GM21423 (cell line): ENCODE data around the gene ARHGAP24.
"Not testable (repeated sequence)": the region's sequence is repeated elsewhere in the genome, so short reads cannot be mapped to it uniquely, and the experiment has no call there.

Experiments used
- ATAC-seq: cut with Tn5 transposase; IDR thresholded peaks from one replicate; pipeline ENCODE4 v1.9.1; 2021; ENCODE audit warnings: mild to moderate bottlenecking, moderate library complexity; ENCODE audit not compliant: unreplicated experiment

Gene ARHGAP24

GRCh38 chr4:85836588-85837438, 361.9 kb downstream of the ARHGAP24 start:
- no peak for ATAC-seq

- ATAC-seq = no peak
Measured at GRCh38 chr4:85837439-85837733, 362.4 kb downstream of the ARHGAP24 start.

GRCh38 chr4:85839981-85840451, 365.1 kb downstream of the ARHGAP24 start:
- ATAC-seq = not testable (repeated sequence)

DNA sequence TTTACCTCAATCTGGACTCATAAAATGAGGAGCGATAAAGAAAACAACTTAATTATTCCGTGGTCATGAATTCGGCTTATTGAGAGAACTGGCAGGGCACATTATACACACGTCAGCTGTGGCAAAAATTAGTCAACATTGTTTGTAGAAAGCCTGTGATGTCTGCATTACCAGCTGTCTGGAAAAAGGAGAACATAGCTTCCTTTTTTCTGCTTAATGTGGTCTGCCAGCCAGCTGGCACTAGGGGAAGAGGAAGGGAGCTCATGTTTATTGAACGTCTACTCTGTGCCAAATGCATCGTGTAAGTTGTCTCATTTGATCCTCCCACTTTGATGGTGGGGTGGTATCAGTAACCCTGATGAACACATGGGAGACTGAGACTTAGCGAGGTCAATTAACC, 367.6 kb downstream of the ARHGAP24 start:
- no peak for ATAC-seq

DNA sequence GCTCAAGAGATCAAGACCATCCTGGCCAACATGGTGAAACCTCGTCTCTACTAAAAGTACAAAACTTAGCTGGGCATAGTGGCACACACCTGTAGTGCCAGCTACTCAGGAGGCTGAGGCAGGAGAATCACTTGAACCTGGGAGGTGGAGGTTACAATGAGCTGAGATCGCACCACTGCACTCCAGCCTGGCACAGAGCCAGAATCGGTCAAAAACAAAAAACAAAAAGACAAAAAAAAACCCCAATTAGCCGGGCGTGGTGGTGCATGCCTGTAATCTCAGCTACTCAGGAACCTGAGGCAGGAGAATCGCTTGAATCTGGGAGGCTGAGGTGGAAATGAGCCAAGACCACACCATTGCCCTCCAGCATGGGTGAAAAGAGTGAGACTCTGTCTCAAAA, 378.8 kb downstream of the ARHGAP24 start:
- ATAC-seq = not testable (repeated sequence)

DNA sequence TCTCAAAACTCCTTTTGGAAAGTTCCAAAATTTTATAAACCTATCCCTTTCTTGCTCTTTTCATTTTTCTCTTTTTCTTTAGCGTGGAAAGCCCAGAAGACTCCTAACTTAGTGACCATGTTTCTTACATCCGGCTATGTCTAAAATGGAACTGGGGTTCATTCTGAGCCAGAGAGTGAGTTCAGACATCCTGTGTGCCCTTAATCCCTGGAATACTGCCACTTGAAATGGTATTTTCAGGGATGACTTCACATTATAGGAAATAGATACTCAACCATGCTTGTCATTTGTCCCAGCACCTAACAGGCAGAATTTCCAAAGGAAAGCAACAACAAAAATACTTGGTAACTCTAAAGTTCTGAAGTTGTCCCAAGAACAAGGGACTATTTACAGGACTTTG, 379.6 kb downstream of the ARHGAP24 start:
- ATAC-seq = no peak

- ATAC-seq = no peak
Measured at GRCh38 chr4:85860066-85860740, 385.3 kb downstream of the ARHGAP24 start.

DNA sequence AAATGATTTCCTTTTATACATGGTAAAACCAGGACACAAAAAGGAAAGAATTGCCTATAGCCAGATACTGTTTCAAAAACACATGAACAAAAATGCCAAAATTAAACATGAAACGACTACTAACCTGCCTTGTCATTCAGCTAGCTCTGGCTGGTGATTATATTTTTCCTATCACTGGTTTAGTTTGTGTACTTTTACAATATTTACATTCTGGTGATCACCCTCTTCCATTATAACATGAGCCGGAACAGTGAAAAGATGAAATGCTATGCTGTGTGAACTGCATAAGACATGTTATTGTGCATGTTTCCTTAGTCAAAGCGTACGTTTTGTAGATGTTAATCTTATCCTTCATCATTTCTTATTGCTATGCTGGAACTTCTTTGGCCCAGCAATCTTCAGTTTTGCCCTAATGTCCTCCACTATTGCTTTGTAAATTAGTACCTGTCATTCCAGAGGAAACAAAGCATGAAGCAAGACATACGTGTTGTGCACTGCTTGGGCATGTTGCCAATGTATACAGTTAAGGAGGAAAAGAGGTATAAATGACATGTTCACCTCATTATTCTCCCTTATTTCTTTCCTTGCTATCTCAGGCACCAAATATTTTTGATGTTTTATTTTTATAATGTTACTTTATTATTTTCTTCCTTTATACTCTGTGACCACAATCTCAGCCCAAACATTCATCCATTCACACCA, 386.3 kb downstream of the ARHGAP24 start:
- no peak for ATAC-seq

- no peak for ATAC-seq
Measured at GRCh38 chr4:85862896-85863295, 387.9 kb downstream of the ARHGAP24 start.

GRCh38 chr4:85864259-85865205, 389.6 kb downstream of the ARHGAP24 start:
- ATAC-seq = no peak

GRCh38 chr4:85865256-85865655, 390.3 kb downstream of the ARHGAP24 start:
- no peak for ATAC-seq

DNA sequence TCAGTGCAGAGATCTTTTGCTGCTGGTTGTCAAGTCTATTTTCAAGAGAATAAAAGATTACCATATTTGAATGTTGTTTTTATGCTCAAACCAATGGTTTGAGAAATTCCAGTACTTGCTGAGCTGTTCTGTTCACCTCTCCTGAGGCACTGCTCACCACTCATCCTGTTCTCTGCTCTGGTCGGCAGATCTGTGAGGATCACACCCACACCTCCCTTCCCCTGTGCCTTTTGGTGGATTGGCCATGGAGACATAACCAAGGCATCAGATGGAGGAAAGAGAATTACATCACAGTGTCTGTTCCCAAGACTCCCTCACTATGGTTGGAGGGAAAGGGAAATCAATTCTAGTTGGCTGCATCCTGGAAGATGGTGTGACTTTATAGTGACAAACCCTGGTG, 391.6 kb downstream of the ARHGAP24 start:
- no peak for ATAC-seq

DNA sequence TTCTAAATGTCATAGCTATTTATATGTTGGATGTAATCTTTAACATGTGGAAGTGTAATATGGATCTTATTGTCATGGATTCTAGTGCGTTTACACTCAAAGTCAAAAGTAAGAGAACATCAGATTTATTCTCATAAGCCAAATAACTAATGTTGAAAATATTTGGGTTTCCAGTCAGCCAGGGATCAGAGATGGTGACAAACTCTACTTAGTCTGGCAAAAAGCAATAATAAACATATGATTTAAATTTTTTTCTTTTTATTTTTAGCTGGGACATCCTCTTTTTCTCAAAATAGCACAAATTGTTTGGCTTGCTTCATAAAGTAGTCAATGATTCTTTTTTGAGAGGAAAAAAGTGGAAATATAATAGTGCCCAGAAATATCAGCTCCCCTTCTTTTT, 392.3 kb downstream of the ARHGAP24 start:
- ATAC-seq = no peak

DNA sequence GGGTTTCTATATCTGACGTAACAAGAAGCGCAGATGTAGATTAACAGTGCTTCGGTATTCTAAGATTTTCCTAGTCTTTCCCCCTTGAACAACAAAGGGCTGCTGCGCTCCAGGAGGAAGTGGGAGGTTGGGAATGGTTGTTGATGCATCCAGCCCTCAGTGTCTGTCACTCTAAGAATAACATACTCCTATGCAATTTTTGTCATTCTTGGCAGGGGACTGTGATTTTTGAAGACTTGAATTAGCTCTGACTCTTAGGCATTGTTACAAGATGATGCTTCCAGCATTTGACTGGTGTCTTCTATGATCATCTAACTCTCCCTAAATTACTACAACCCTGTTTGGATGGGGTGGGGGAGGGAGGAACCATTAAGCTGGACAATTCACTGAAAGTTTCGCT, 394.2 kb downstream of the ARHGAP24 start:
- ATAC-seq = no peak

DNA sequence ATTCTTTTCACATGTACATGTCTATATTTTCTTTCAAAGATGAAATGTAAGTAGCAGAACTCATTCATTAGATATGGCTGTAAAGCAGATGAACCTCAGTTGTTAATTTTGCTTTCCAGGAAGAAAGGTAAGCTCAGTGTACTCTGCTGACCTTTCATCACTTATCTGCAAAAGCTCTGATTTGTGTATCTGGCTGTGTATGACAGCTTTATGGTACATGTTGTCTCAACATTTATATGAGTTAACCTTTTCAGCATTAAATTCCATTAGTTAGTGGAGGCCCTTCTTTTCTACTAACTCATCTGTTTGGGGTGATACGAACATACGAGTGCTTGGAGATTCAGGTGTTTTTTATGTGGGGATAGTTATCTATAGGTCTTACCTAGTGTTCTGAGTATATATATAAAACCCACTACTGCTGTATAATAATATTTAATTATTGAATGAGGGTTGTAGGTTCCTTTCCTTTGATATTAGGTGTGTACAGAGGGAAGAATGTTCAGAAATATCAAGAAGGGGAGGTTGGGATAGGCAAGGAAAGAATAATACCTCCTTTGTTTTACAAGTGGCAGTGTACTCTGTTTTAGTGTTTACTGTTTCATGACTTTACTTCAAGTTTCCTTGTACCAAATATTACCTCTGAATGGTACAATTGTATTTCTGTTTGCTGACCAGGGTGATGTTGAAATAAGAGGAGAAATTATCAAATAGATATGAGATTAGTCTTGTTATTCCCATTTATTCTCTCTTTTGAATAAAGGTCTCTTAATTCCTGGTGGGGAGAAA, 395.5 kb downstream of the ARHGAP24 start:
- ATAC-seq = no peak

DNA sequence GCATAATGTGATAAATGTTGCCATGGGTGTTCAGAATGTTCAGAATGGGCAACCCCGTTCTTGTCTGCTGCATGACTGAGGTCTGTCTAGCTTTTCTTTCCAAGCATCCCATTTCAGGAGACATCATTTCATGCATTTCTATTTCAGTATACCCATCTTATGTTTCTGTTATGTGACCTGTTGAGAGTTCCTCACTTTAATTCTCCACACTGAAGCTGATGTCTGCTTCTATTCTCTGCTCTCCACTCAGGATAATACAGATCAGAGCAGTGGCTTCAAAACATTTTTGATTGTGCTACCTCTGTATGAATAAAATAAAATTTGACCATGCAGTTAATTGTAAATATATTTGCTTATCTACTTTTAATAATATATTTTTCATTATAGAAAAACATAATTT, 398.6 kb downstream of the ARHGAP24 start:
- ATAC-seq = no peak

GRCh38 chr4:85879518-85879917, 404.6 kb downstream of the ARHGAP24 start:
- ATAC-seq = no peak

DNA sequence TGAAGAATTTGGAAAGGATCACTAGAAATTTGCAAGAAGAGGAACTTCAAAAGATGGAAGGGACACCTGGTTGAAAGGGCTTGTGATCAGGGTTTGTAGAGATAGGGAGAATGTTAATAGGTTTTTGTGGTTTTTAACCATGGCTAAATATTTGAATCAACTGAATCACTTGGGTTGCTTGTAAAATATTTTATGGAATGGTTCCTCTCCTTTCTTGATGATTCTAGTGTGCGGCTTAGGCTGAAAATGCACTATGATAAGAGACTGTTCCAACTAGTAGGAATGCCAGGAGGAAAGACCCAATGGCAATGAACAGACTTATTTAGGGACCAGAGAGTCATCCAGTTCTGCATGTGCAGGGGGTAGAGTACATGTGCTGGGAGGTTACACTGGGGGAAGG, 408.2 kb downstream of the ARHGAP24 start:
- ATAC-seq = no peak

DNA sequence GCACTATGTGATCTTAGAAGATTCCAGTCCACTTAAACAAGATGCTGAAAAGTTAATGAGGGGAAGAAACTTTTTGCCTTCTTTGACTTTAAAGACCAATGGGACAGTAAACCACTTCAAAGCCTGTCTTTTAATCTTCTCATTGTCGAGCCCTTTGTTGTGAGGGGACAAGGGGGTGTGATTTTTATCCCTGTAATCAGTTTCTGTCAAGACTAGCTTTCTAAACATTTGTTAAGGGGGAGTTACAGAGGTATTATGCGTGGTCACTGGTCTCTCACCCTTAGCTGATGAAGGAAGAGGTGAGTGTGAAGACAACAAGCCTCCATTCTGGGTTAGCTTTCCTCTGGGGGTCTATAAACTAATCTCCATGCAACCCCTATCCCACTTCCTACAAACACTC, 409.3 kb downstream of the ARHGAP24 start:
- ATAC-seq = no peak

DNA sequence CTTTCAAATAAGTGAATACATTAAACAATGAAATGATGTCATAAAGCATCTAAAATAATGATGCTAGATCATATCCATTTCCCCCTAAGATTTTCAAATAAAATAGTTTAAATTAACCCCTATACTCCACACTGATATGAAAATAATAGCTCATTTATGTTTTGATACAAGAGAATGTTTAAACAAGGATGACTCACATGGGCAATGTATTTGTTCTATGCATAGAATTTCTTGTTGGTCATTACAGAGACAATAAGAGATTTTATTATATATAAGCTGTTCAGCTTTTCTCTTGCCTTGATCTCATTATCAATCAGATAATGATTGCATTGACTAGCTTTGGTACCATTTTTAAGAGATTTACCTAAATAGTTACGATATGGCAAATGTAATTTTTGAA, 411.7 kb downstream of the ARHGAP24 start:
- ATAC-seq = no peak
